IMR-90 (cell line): Measurements from ENCODE around the gene MYDGF.

ENCODE experiments used
- BHLHE40 ChIP-seq: fragments of 150-350 bp; IDR thresholded peaks from 2 replicates; pipeline ENCODE4 v1.6.1; 2016; ENCODE audit warnings: mild to moderate bottlenecking, low read depth, low read length
- CTCF ChIP-seq: conservative IDR thresholded peaks from 2 replicates; pipeline ENCODE4 v1.5.1; 2012; ENCODE audit warnings: mild to moderate bottlenecking, low read depth, low read length, improper control_type of control experiment
- FOS ChIP-seq: fragments of 150-350 bp; IDR thresholded peaks from 2 replicates; pipeline ENCODE4 v1.6.1; 2016; ENCODE audit warnings: low read depth, low read length
- MAZ ChIP-seq: IDR thresholded peaks from 2 replicates; pipeline ENCODE4 v1.6.1; 2012; ENCODE audit warnings: low read depth, mild to moderate bottlenecking, low read length, improper control_type of control experiment, moderate library complexity, borderline replicate concordance
- POLR2A ChIP-seq: IDR thresholded peaks from 2 replicates; pipeline ENCODE4 v1.6.1; 2012; ENCODE audit warnings: mild to moderate bottlenecking, low read depth, low read length
- RAD21 ChIP-seq: IDR thresholded peaks from 2 replicates; pipeline ENCODE4 v1.6.1; 2012; ENCODE audit warnings: low read length, improper control_type of control experiment
- RCOR1 ChIP-seq: IDR thresholded peaks from 2 replicates; pipeline ENCODE4 v1.6.1; 2012; ENCODE audit warnings: mild to moderate bottlenecking, low read length, improper control_type of control experiment; ENCODE audit not compliant: insufficient replicate concordance
- RFX5 ChIP-seq: IDR thresholded peaks from 2 replicates; pipeline ENCODE4 v1.8.0; 2012; ENCODE audit warnings: low read depth, mild to moderate bottlenecking, low read length, moderate library complexity
- SMC3 ChIP-seq: fragments of 150-350 bp; IDR thresholded peaks from 2 replicates; pipeline ENCODE4 v1.6.1; 2016; ENCODE audit warnings: low read depth, mild to moderate bottlenecking, antibody characterized with exemption, low read length, moderate library complexity
- TF ChIP-seq, protein P1 (sequence below): fragments of 150-350 bp; IDR thresholded peaks from 2 replicates; pipeline ENCODE4 v1.6.1; 2017; ENCODE audit warnings: mild to moderate bottlenecking, antibody characterized with exemption, low read length, low read depth

GRCh38 chr19:4640247-4641000 lies 29.7 kb downstream of the MYDGF start:
- TF ChIP-seq POLR2A = no peak
- TF ChIP-seq RCOR1 = no peak
- no peak for TF ChIP-seq MAZ
- no peak for TF ChIP-seq CTCF
- TF ChIP-seq RAD21 = no peak
- TF ChIP-seq RFX5 = no peak
- TF ChIP-seq SMC3 = no peak
- TF ChIP-seq BHLHE40 = no peak
- TF ChIP-seq FOS = no peak
- TF ChIP-seq, protein P1, sequence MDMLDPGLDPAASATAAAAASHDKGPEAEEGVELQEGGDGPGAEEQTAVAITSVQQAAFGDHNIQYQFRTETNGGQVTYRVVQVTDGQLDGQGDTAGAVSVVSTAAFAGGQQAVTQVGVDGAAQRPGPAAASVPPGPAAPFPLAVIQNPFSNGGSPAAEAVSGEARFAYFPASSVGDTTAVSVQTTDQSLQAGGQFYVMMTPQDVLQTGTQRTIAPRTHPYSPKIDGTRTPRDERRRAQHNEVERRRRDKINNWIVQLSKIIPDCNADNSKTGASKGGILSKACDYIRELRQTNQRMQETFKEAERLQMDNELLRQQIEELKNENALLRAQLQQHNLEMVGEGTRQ = no peak
